IMR-90 (cell line): Measurements from ENCODE around the gene GPC6. TPM values are rescaled to one million over a fixed set of nuclear protein-coding genes. Genes with fewer than 3 reads are reported as not detected.

Source experiments
- ATAC-seq: fragments of 200-7000 bp; cut with Tn5 transposase; 2 replicates; pipeline ENCODE4 v1.9.1; 2020; ENCODE audit warnings: low read depth, mild to moderate bottlenecking, moderate library complexity
- BruUV-seq: library from RNA; stranded (reverse); fragments of 400-500 nt; replicated peaks from 2 replicates; lab custom pipeline; 2021; lab: Mats Ljungman, UMichigan
- CTCF ChIA-PET: fragments of 300-600 bp; formaldehyde crosslinking; extraction: SDS; loops from one replicate; lab custom pipeline; 2021; ENCODE audit warnings: antibody characterized with exemption; lab: Yijun Ruan, JAX
- POLR2A ChIA-PET: fragments of 300-600 bp; sonication (Branson Sonifier 250); formaldehyde crosslinking; loops from one replicate; lab custom pipeline; 2022; ENCODE audit warnings: antibody characterized with exemption; ENCODE audit not compliant: unreplicated experiment; lab: Charles Lee
- DNase-seq: peaks from one replicate; pipeline ENCODE4 v3.0.0; 2013
- H2AFZ ChIP-seq: replicated peaks from 2 replicates; pipeline ENCODE3; 2013; ENCODE audit warnings: low read length, mild to moderate bottlenecking; ENCODE audit not compliant: poor library complexity
- H2AK5ac ChIP-seq: 2 replicates; pipeline ENCODE4 v1.6.1; 2013; ENCODE audit warnings: low read depth, low read length, inconsistent platforms
- H2AK9ac ChIP-seq: replicated peaks from 2 replicates; pipeline ENCODE3; 2013; ENCODE audit warnings: mild to moderate bottlenecking, low read depth, low read length, moderate library complexity; ENCODE audit not compliant: poor library complexity
- H2BK120ac ChIP-seq: 2 replicates; pipeline ENCODE4 v1.6.1; 2013; ENCODE audit warnings: low read depth, low read length, inconsistent platforms
- H2BK15ac ChIP-seq: 3 replicates; pipeline ENCODE4 v1.6.1; 2013; ENCODE audit warnings: low read depth, low read length, inconsistent platforms
- H2BK20ac ChIP-seq: 2 replicates; pipeline ENCODE4 v1.6.1; 2013; ENCODE audit warnings: low read depth, mild to moderate bottlenecking, inconsistent platforms, low read length, moderate library complexity
- H2BK5ac ChIP-seq: 2 replicates; pipeline ENCODE4 v1.6.1; 2013; ENCODE audit warnings: mild to moderate bottlenecking, low read depth, low read length, inconsistent platforms; ENCODE audit not compliant: poor library complexity, severe bottlenecking
- H3K14ac ChIP-seq: replicated peaks from 2 replicates; pipeline ENCODE4 v1.6.1; 2013; ENCODE audit warnings: low read depth, low read length, inconsistent platforms
- H3K18ac ChIP-seq: 2 replicates; pipeline ENCODE4 v1.6.1; 2013; ENCODE audit warnings: low read depth, low read length, control low read depth
- H3K23ac ChIP-seq: 2 replicates; pipeline ENCODE4 v1.6.1; 2013; ENCODE audit warnings: low read depth, low read length, inconsistent platforms
- H3K27ac ChIP-seq: 2 replicates; pipeline ENCODE4 v1.5.1; 2013; ENCODE audit warnings: mild to moderate bottlenecking, control low read depth, low read length; ENCODE audit not compliant: insufficient read depth
- H3K27me3 ChIP-seq: 2 replicates; pipeline ENCODE4 v1.6.1; 2013; ENCODE audit warnings: low read length; ENCODE audit not compliant: control insufficient read depth, insufficient read depth
- H3K36me3 ChIP-seq: 2 replicates; pipeline ENCODE4 v1.6.1; 2013; ENCODE audit warnings: low read length, mixed read lengths; ENCODE audit not compliant: control insufficient read depth, insufficient read depth
- H3K4ac ChIP-seq: 2 replicates; pipeline ENCODE4 v1.6.1; 2013; ENCODE audit warnings: low read depth, low read length, inconsistent platforms
- H3K4me1 ChIP-seq: 2 replicates; pipeline ENCODE4 v1.6.1; 2013; ENCODE audit warnings: low read length, mixed read lengths; ENCODE audit not compliant: control insufficient read depth, insufficient read depth
- H3K4me2 ChIP-seq: 2 replicates; pipeline ENCODE4 v1.6.1; 2013; ENCODE audit warnings: low read depth, mild to moderate bottlenecking, control low read depth, low read length, moderate library complexity
- H3K4me3 ChIP-seq: 2 replicates; pipeline ENCODE4 v1.5.1; 2013; ENCODE audit warnings: low read depth, mild to moderate bottlenecking, control low read depth, low read length, moderate library complexity; ENCODE audit not compliant: insufficient read depth
- H3K56ac ChIP-seq: 2 replicates; pipeline ENCODE4 v1.6.1; 2013; ENCODE audit warnings: low read length, inconsistent platforms; ENCODE audit not compliant: insufficient read depth; ENCODE audit errors: extremely low read depth
- H3K79me1 ChIP-seq, 2 experiments: 2 replicates each; pipeline ENCODE4 v1.6.1; 2013; ENCODE audit warnings: low read length in 2 of 2, inconsistent platforms in 1 of 2, low read depth in 1 of 2
- H3K9ac ChIP-seq: 2 replicates; pipeline ENCODE4 v1.6.1; 2013; ENCODE audit warnings: low read depth, low read length, control low read depth
- H3K9me1 ChIP-seq: 2 replicates; pipeline ENCODE4 v1.6.1; 2013; ENCODE audit warnings: low read length, inconsistent platforms; ENCODE audit not compliant: insufficient read depth
- H3K9me3 ChIP-seq: 2 replicates; pipeline ENCODE4 v1.6.1; 2013; ENCODE audit warnings: low read length; ENCODE audit not compliant: control insufficient read depth, insufficient read depth
- H4K20me1 ChIP-seq: 2 replicates; pipeline ENCODE4 v1.6.1; 2013; ENCODE audit warnings: low read length, inconsistent platforms; ENCODE audit not compliant: insufficient read depth
- H4K5ac ChIP-seq: 2 replicates; pipeline ENCODE4 v1.6.1; 2013; ENCODE audit warnings: mild to moderate bottlenecking, low read depth, low read length, control low read depth
- H4K8ac ChIP-seq, 2 experiments: 2 replicates each; pipeline ENCODE4 v1.6.1; 2013; ENCODE audit warnings: low read depth in 2 of 2, low read length in 2 of 2, control low read depth in 1 of 2, inconsistent platforms in 1 of 2
- H4K91ac ChIP-seq: 2 replicates; pipeline ENCODE4 v1.6.1; 2013; ENCODE audit warnings: low read depth, low read length, inconsistent platforms; ENCODE audit not compliant: insufficient read depth
- BHLHE40 ChIP-seq: fragments of 150-350 bp; IDR thresholded peaks from 2 replicates; pipeline ENCODE4 v1.6.1; 2016; ENCODE audit warnings: mild to moderate bottlenecking, low read depth, low read length
- ELK1 ChIP-seq: fragments of 150-350 bp; IDR thresholded peaks from 2 replicates; pipeline ENCODE4 v1.6.1; 2016; ENCODE audit warnings: low read depth, mild to moderate bottlenecking, low read length, moderate library complexity, borderline replicate concordance
- FOS ChIP-seq: fragments of 150-350 bp; IDR thresholded peaks from 2 replicates; pipeline ENCODE4 v1.6.1; 2016; ENCODE audit warnings: low read depth, low read length
- MAZ ChIP-seq: IDR thresholded peaks from 2 replicates; pipeline ENCODE4 v1.6.1; 2012; ENCODE audit warnings: low read depth, mild to moderate bottlenecking, low read length, improper control_type of control experiment, moderate library complexity, borderline replicate concordance
- NFE2L2 ChIP-seq: fragments of 150-350 bp; IDR thresholded peaks from 2 replicates; pipeline ENCODE4 v1.6.1; 2016; ENCODE audit warnings: low read depth, mild to moderate bottlenecking, low read length
- POLR2A ChIP-seq: IDR thresholded peaks from 2 replicates; pipeline ENCODE4 v1.6.1; 2012; ENCODE audit warnings: mild to moderate bottlenecking, low read depth, low read length
- RFX5 ChIP-seq: IDR thresholded peaks from 2 replicates; pipeline ENCODE4 v1.8.0; 2012; ENCODE audit warnings: low read depth, mild to moderate bottlenecking, low read length, moderate library complexity
- SMC3 ChIP-seq: fragments of 150-350 bp; IDR thresholded peaks from 2 replicates; pipeline ENCODE4 v1.6.1; 2016; ENCODE audit warnings: low read depth, mild to moderate bottlenecking, antibody characterized with exemption, low read length, moderate library complexity
- WGBS, 2 experiments: methylation state at CpG; one replicate each; pipeline versions ENCODE4 v1.1.5 to v1.1.7; 2013; ENCODE audit warnings: missing lambda C conversion rate in 2 of 2; ENCODE audit not compliant: insufficient read length in 1 of 2; ENCODE audit errors: extremely low coverage in 2 of 2; 5-methylcytosine and 5-hydroxymethylcytosine counted together
- dilution Hi-C: fragments of 300-500 bp; cut with HindIII; formaldehyde crosslinking; loops from one replicate; pipeline ENCODE4 v1.14.3; 2018; ENCODE audit warnings: low sequenced_read_pairs; ENCODE audit not compliant: unreplicated experiment
- in situ Hi-C: fragments of 300-500 bp; cut with MboI; formaldehyde crosslinking; loops from 3 replicates; pipeline ENCODE4 v1.14.3; 2019; ENCODE audit warnings: low sequenced_read_pairs, inconsistent platforms, mixed read lengths
- intact Hi-C: fragments of 100-400 bp; cut with micrococcal nuclease; formaldehyde crosslinking; loops from 2 replicates; pipeline ENCODE4 v1.10.0; 2022
- polyA plus RNA-seq, 3 experiments: library from polyadenylated mRNA; depleted of rRNA; stranded (reverse); fragments of >200 nt; gene quantifications; 2 replicates each; pipeline ENCODE4 v1.2.3, GENCODE V29; 2012; ENCODE audit warnings: low replicate concordance in 1 of 3
- total RNA-seq: library from RNA; depleted of rRNA; stranded (reverse); fragments of >200 nt; gene quantifications from 2 replicates; pipeline ENCODE4 v1.2.3, GENCODE V29; 2012

The GPC6 gene
- total and polyA plus RNA-seq, 2 of the 4 experiments (the other 2 are of a cell fraction), result 14.9 to 39.4 TPM

- TF ChIP-seq NFE2L2, result no peak
- TF ChIP-seq POLR2A, result no peak
Measured at GRCh38 chr13:94335761-94336526, 1109.3 kb downstream of the GPC6 start (continued).

GRCh38 chr13:94339116-94339687, 1112.6 kb downstream of the GPC6 start:
- Histone ChIP-seq H2AFZ (no peak overlapping the region), H3K4ac (no peak overlapping the region), H3K56ac (no peak overlapping the region), H3K9me3 (no peaks in the 10 kb centered on the region), H3K4me1 (peaks cover 1% of the 10 kb centered on the region), H2BK20ac (no peak overlapping the region), H3K36me3 (no peaks in the 10 kb centered on the region), H3K79me1 (no peaks in the 10 kb centered on the region), H3K23ac (no peak overlapping the region), H2BK5ac (no peak overlapping the region), H3K4me3 (no peak overlapping the region), H4K91ac (no peak overlapping the region), H2AK9ac (no peak overlapping the region), H2BK15ac (no peak overlapping the region), H3K9me1 (no peaks in the 10 kb centered on the region), H3K14ac (no peak overlapping the region), H3K27me3 (no peaks in the 10 kb centered on the region), H3K18ac (no peak overlapping the region), H3K9ac (no peak overlapping the region), H2BK120ac (no peak overlapping the region), H4K8ac (no peak overlapping the region), H3K4me2 (no peak overlapping the region), H2AK5ac (no peak overlapping the region), H4K20me1 (no peaks in the 10 kb centered on the region), H4K5ac (no peak overlapping the region), H3K27ac (no peak overlapping the region)
- dilution Hi-C loops (no loop called here), in situ Hi-C loops (loop anchor here (25.0 kb wide), 1 partner anchor 1102 kb away; the partner anchor contains the start of gene GPC6), intact Hi-C loops (loop anchor here (10.0 kb wide), 1 partner anchor 134 kb away; no protein-coding TSS in a partner anchor)
- no TSS peak for BruUV-seq
- no peak for TF ChIP-seq RFX5
- no peak for TF ChIP-seq SMC3
- TF ChIP-seq ELK1, result no peak
- TF ChIP-seq FOS, result no peak
- no peak for TF ChIP-seq BHLHE40
- no peak for TF ChIP-seq MAZ
- ATAC-seq, result no peak
- CTCF ChIA-PET, result no interaction called here
- no CpG with 5 or more reads among the region's 11 CpGs for WGBS, 2 experiments
- DNase-seq, result no peak
- POLR2A ChIA-PET, result no interaction called here
